GM19351 (cell line): ENCODE data around the gene UBE2L6.
A peak's percentile ranks its signal among the peaks of the same experiment; 100 is the strongest.

Experiments
- ATAC-seq: cut with Tn5 transposase; IDR thresholded peaks from one replicate; pipeline ENCODE4 v1.9.1; 2021; ENCODE audit warnings: mild to moderate bottlenecking, moderate library complexity; ENCODE audit not compliant: unreplicated experiment

The UBE2L6 gene

DNA sequence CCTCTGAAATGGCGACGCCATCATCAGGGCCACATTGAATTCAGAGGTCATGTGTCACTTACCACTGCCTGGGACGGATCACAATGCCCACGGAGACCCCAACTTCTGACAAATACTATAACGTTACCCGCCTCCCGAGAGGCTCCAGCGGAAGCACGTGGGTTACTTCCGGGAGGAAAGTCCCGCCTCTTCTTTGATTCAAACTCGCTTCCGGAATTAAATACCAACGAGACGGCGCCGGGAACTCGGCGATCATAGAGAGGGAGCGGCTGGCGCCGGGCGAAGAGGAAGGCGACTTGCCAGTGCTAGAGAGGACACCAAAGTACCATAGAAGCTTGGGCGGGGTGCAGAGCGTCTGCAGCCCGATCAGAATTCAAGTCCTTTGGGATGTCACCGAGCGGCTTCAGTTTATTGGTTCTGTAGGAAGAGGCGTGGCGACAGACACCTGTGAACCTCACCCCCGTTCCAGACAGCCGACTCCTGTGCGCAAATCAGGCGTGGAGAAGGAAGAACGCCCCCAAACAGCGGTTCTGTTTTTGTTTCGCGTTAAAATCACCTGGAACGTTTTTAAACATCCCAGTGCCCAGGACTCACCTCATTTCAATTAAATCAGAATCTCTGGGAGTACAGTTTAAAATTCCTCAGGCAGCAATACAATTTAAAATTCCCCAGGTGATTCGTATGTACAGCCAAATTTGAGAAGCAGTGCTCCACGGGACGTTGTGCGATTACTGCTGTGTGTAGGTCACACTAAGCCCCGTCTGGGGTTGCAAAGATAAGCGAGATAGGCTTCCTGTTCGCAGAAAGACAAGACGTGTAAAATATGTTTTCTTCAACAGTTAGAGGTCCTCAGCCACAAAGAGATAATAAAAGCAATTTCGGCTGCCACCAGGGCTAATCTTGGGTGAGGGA is 36.6 kb downstream of the UBE2L6 start, which contains the start of gene TIMM10:
Gene TIMM10, minus strand, starts transcription at position 159 of the 912 bp plus-strand sequence. CDS start 565 bp downstream, outside the sequence.
- peak; percentile 96 for ATAC-seq

- ATAC-seq = peak; percentile 6
Observed at GRCh38 chr11:57530215-57530595, 37.3 kb downstream of the UBE2L6 start.

- ATAC-seq = no peak
Observed at GRCh38 chr11:57529012-57529411, 38.5 kb downstream of the UBE2L6 start.

- ATAC-seq = no peak
Observed at GRCh38 chr11:57527056-57527631, 40.3 kb downstream of the UBE2L6 start.

DNA sequence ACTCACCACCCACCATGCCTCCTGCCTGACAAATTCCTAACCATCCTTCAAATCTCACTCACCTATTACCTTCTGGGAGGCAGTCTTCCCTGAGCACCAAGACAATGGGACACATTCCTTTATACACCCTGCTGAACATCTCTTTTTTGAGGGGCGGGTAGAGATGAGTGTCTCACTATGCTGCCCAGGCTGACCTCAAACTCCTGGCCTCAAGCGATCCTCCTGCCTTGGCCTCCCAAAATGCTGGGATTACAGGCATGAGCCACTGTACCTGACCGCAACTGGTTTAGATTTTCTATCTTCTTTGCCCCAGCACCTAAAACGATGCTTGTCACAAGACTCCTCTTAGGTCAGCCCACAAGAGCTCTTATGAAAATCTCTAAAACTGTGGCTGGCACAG is 44.1 kb downstream of the UBE2L6 start:
- ATAC-seq = no peak

DNA sequence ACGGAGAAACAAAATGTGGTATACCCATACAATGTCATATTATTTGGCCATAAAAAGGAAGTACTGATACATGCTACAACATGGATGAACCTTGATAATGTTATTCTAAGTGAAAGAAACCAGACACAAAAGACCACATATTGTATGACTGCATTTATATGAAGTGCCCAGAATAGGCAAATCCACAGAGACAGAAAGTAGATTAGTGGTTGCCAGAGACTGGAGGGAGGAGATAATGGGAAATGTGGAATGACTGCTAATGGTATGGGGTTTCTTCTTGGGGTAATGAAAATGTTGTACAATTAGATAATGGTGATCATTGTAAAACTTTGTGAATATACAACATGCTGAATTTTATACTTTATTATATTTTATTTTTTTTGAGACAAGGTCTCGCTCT is 46.4 kb downstream of the UBE2L6 start:
- no peak for ATAC-seq

- ATAC-seq = no peak
Observed at GRCh38 chr11:57516061-57516443, 51.4 kb downstream of the UBE2L6 start.

- peak; percentile 39 for ATAC-seq
Observed at GRCh38 chr11:57515332-57516060, 52.0 kb downstream of the UBE2L6 start, which contains the start of gene SLC43A1. Gene SLC43A1, minus strand, starts transcription at chr11:57515702. Its CDS starts 1,591 bp downstream, at chr11:57514111.

GRCh38 chr11:57514538-57515331 is 52.7 kb downstream of the UBE2L6 start:
- ATAC-seq = peak; percentile 42

GRCh38 chr11:57513911-57514537 is 53.4 kb downstream of the UBE2L6 start:
- peak; percentile 41 for ATAC-seq

- ATAC-seq = no peak
Observed at GRCh38 chr11:57513452-57513795, 54.0 kb downstream of the UBE2L6 start.

GRCh38 chr11:57512646-57513451 is 54.6 kb downstream of the UBE2L6 start:
- ATAC-seq = no peak

DNA sequence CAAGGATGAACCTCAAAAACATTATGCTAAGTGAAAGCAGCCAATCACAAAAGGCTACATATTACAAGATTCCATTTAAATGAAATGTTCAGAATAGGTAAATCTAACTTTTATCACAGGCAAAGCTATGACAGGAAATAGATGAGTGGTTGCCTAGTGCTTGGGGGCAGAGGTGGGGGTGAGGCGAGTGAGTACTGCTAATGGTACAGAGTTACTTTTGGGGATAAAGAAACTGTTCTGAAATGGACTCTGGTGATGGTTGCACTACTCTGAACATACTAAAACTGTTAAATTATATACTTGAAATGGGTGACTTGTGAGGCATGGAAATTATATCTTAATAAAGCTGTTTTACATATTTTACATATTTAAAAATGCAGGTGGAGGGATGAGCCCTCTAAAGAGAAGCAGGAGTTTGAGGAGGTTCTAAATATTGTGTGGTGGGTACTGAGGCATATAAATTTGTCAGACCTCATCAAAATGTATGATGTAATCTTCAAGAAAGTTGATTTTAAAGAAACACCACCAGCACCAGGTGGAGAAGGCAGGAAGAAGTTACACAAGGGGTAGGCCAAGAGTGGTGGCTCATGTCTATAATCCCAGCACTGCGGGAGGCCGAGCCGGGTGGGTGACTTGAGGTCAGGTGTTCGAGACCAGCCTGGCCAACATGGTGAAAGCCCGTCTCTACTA is 55.6 kb downstream of the UBE2L6 start:
- no peak for ATAC-seq

GRCh38 chr11:57508341-57509170 is 58.9 kb downstream of the UBE2L6 start:
- ATAC-seq = no peak

- no peak for ATAC-seq
Observed at GRCh38 chr11:57506522-57506921, 61.0 kb downstream of the UBE2L6 start.

DNA sequence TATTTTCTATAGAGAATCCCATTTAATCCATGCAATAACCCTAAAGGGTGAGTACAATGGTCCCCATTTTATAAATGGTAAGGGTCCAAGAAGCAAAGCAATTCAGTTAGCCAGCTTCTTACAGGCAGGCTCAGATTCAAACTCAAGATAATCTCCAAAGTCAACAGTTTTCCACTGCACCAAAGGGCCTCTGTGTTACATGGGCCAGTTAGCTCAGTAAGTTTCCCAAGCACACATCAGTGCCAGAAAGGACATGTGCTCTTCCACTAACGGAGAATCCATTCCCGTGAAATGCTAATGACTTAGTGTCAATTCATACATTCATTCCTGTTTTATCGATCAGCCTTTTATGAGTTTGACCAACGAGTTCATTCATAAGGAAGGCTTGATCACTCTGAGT is 63.0 kb downstream of the UBE2L6 start:
- ATAC-seq = no peak

DNA sequence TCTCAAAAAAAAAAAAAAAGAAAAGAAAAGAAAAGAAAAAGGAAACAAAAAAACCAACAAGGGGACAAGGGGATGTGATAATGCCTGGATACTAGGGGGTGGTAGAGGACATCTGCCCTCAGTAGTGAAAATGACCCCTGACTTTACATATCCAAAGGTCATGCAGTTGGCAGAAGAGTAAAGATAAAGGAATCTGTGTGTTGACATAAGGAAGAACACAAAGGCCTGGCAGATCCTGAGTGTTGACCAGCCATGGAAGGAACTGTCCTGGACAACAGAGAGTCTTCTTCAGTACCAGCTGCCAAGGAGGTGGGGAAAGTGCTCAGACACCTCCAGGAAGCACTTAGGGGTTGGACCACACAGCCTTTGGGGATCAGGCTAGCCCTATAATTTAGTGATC is 64.6 kb downstream of the UBE2L6 start:
- no peak for ATAC-seq

DNA sequence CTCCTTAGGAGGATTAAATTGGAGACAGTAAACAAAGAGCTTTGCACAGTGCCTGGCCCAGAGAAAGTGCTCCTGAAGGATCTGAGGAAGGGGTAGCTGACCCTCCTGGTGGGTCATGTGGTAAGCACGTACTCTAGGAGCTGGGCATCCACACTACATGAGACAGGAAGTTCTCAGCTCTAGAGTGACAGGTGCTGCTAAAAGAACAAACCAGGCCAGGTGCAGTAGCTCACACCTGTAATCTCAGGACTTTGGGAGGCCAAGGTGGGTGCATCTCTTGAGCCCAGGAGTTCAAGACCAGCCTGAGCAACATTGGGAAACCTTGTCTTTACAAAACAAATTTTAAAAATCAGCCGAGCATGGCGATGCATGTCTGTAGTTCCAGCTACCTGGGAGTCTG is 65.1 kb downstream of the UBE2L6 start:
- ATAC-seq = no peak
